GM12878 (cell line): ENCODE measurements around the gene SGF29. TPM values are rescaled to one million over a fixed set of nuclear protein-coding genes. Genes with fewer than 3 reads are reported as not detected.

ENCODE experiments used
- ATAC-seq: fragments of 200-7000 bp; cut with Tn5 transposase; 3 replicates; pipeline ENCODE4 v1.9.1; 2020; ENCODE audit warnings: mild to moderate bottlenecking, moderate library complexity
- BruUV-seq: library from RNA; stranded (reverse); fragments of 400-500 nt; replicated peaks from 2 replicates; lab custom pipeline; 2021; lab: Mats Ljungman, UMichigan
- CTCF ChIA-PET: fragments of 300-600 bp; sonication (Branson Sonifier 250); formaldehyde crosslinking; extraction: SDS; loops from one replicate; lab custom pipeline; 2021; ENCODE audit warnings: inconsistent platforms; lab: Yijun Ruan, JAX
- POLR2A ChIA-PET: fragments of 350-600 bp; formaldehyde crosslinking; extraction: SDS; loops from one replicate; lab custom pipeline; 2021; ENCODE audit warnings: inconsistent platforms; lab: Charles Lee
- RAD21 ChIA-PET: fragments of 300-600 bp; sonication (Branson Sonifier 250); formaldehyde crosslinking; loops from one replicate; lab custom pipeline; 2023; ENCODE audit warnings: antibody characterized with exemption; ENCODE audit not compliant: unreplicated experiment; lab: Charles Lee
- SMC1A ChIA-PET: fragments of 300-600 bp; sonication (Branson Sonifier 250); formaldehyde crosslinking; loops from one replicate; lab custom pipeline; 2023; ENCODE audit not compliant: unreplicated experiment, uncharacterized antibody; lab: Charles Lee
- DNase-seq: peaks from one replicate; pipeline ENCODE4 v3.0.0-alpha.2; 2011; ENCODE audit warnings: low read depth, low spot score
- FAIRE-seq: peaks from 3 replicates; lab custom pipeline; 2011; peaks lifted over from hg19 to GRCh38; lab: Jason Lieb, UNC
- H2AFZ ChIP-seq: 2 replicates; pipeline ENCODE4 v1.6.0; 2011; ENCODE audit warnings: low read depth, low read length, control low read depth; ENCODE audit not compliant: control insufficient read depth
- H3K27ac ChIP-seq: 2 replicates; pipeline ENCODE4 v1.5.1; 2011; ENCODE audit warnings: control low read depth; ENCODE audit not compliant: control insufficient read depth, insufficient read depth
- H3K27me3 ChIP-seq, 2 experiments: replicated peaks in 1 of 2; 2 replicates each; pipeline versions ENCODE4 v1.6.0 to v1.6.1; 2011; ENCODE audit warnings: low read length in 1 of 2; ENCODE audit not compliant: control insufficient read depth in 2 of 2, insufficient read depth in 2 of 2
- H3K36me3 ChIP-seq, 2 experiments: 2 replicates each; pipeline ENCODE4 v1.5.1; 2011; ENCODE audit warnings: low read length in 1 of 2; ENCODE audit not compliant: control insufficient read depth in 2 of 2, insufficient read depth in 2 of 2
- H3K4me1 ChIP-seq: 2 replicates; pipeline ENCODE4 v1.6.1; 2011; ENCODE audit warnings: mild to moderate bottlenecking, low read length, moderate library complexity, mixed read lengths; ENCODE audit not compliant: control insufficient read depth, insufficient read depth
- H3K4me2 ChIP-seq: 2 replicates; pipeline ENCODE4 v1.6.0; 2011; ENCODE audit warnings: control low read depth; ENCODE audit not compliant: control insufficient read depth, insufficient read depth
- H3K4me3 ChIP-seq: fragments of 200-600 bp; sonication (generic); 2 replicates; pipeline ENCODE4 v1.5.1; 2016
- H3K79me2 ChIP-seq: 2 replicates; pipeline ENCODE4 v1.6.0; 2011; ENCODE audit warnings: low read length; ENCODE audit not compliant: control insufficient read depth, insufficient read depth
- H3K9ac ChIP-seq: 2 replicates; pipeline ENCODE4 v1.8.0; 2011; ENCODE audit warnings: low read length, control low read depth, mixed read lengths; ENCODE audit not compliant: control insufficient read depth, insufficient read depth
- H3K9me3 ChIP-seq: replicated peaks from 3 replicates; pipeline ENCODE4 v1.5.1; 2011; ENCODE audit warnings: mild to moderate bottlenecking, low read length; ENCODE audit not compliant: control insufficient read depth, insufficient read depth
- H4K20me1 ChIP-seq: 2 replicates; pipeline ENCODE4 v1.6.0; 2011; ENCODE audit not compliant: control insufficient read depth, insufficient read depth
- CBX5 ChIP-seq: sonication (generic); IDR thresholded peaks from 2 replicates; pipeline ENCODE4 v1.6.1; 2016; ENCODE audit warnings: low read depth, moderate library complexity, mild to moderate bottlenecking, inconsistent platforms
- SREBF1 ChIP-seq: IDR thresholded peaks from 2 replicates; pipeline ENCODE4 v1.6.1; 2012; ENCODE audit warnings: mild to moderate bottlenecking, low read length
- WGBS: methylation state at CpG from one replicate; pipeline ENCODE4 v1.1.6; 2016; ENCODE audit warnings: low lambda C conversion rate; ENCODE audit not compliant: insufficient replicate concordance, insufficient coverage; ENCODE audit errors: missing lambda C conversion rate; 5-methylcytosine and 5-hydroxymethylcytosine counted together
- in situ Hi-C: fragments of 300-500 bp; cut with MboI; formaldehyde crosslinking; loops from 9 replicates; pipeline ENCODE4 v1.14.3; 2018; ENCODE audit warnings: mixed read lengths
- intact Hi-C: fragments of 100-400 bp; cut with micrococcal nuclease; formaldehyde crosslinking; loops from one replicate; pipeline ENCODE4 v1.14.2; 2022; ENCODE audit not compliant: unreplicated experiment
- polyA plus RNA-seq, 11 experiments: library from polyadenylated mRNA; depleted of rRNA in 4 of 11; unstranded in 6 of 11; stranded (reverse) in 5 of 11; fragments of >200 nt; fragmentation: Nextera tagmentation in 4 of 11; fragmentation: Illumina TruSeq in 1 of 11; extraction: Ambion mirVana in 4 of 11; extraction: Trizol in 1 of 11; gene quantifications; 1 replicate in 1 of 11; 2 replicates in 10 of 11; pipeline versions ENCODE4 v1.2.1 to v1.2.3, GENCODE V29; 2011 to 2016; ENCODE audit warnings: inconsistent platforms in 2 of 11, missing spikeins in 2 of 11, low read depth in 1 of 11
- total RNA-seq, 4 experiments: library from RNA; depleted of rRNA in 3 of 4; stranded (reverse); fragments of >200 nt in 3 of 4; fragmentation: Illumina TruSeq in 1 of 4; extraction: Trizol in 1 of 4; gene quantifications; 2 replicates each; pipeline versions ENCODE4 v1.2.1 to v1.2.3, GENCODE V29; 2013 to 2021

The SGF29 gene
- total and polyA plus RNA-seq, 10 of the 15 experiments (the other 5 are each of a cell fraction or from before 2014, with no cell fraction given) = 2.2 to 20.1 (median 12.3) TPM

GRCh38 chr16:28567292-28567691 lies 13.6 kb downstream of the SGF29 start:
- no peak overlapping the region for H3K9ac ChIP-seq
- no peak overlapping the region for H3K4me2 ChIP-seq
- 98% methylated on average over 2 of the region's 2 CpGs for WGBS
- H3K79me2 ChIP-seq = no peaks in the 10 kb centered on the region
- ATAC-seq (no peak), FAIRE-seq (no peak), DNase-seq (no peak)
- ChIA-PET RAD21 (no interaction called here), POLR2A (no interaction called here)
- BruUV-seq = no TSS peak
- H3K27me3 ChIP-seq = no peaks in the 10 kb centered on the region
- no peaks in the 10 kb centered on the region for H3K36me3 ChIP-seq
- intact Hi-C loops = no loop called here
- no peak overlapping the region for H2AFZ ChIP-seq
- H3K4me1 ChIP-seq = no peaks in the 10 kb centered on the region
- TF ChIP-seq SREBF1 = no peak
- TF ChIP-seq, all 136 proteins: peak for 0
- in situ Hi-C loops = no loop called here
- no peak overlapping the region for H3K4me3 ChIP-seq
- no peak overlapping the region for H3K27ac ChIP-seq
- SMC1A ChIA-PET = no interaction called here
- no peaks in the 10 kb centered on the region for H4K20me1 ChIP-seq
- peaks cover 5% of the 10 kb centered on the region; the same call in 1 of the 3 replicates for H3K9me3 ChIP-seq
- CTCF ChIA-PET = no interaction called here

- TF ChIP-seq CBX5 = no peak
- no peak overlapping the region for H3K4me3 ChIP-seq
- H2AFZ ChIP-seq = no peak overlapping the region
- CTCF ChIA-PET = interaction anchor here (1.1 kb wide), 1 partner anchor 11 kb away, joined by 5 read pairs; no protein-coding TSS in a partner anchor
- DNase-seq = no peak
- no peak for FAIRE-seq
- POLR2A ChIA-PET = no interaction called here
- no peaks in the 10 kb centered on the region for H3K36me3 ChIP-seq
- intact Hi-C loops (no loop called here), in situ Hi-C loops (no loop called here)
- H3K9ac ChIP-seq = no peak overlapping the region
- H3K27me3 ChIP-seq = no peaks in the 10 kb centered on the region
- H4K20me1 ChIP-seq = no peaks in the 10 kb centered on the region
- RAD21 ChIA-PET = no interaction called here
- peaks cover 5% of the 10 kb centered on the region; the same call in 1 of the 3 replicates for H3K9me3 ChIP-seq
- no peak overlapping the region for H3K27ac ChIP-seq
- 95% methylated on average over 5 of the region's 5 CpGs for WGBS
- BruUV-seq = no TSS peak
- no peaks in the 10 kb centered on the region for H3K4me1 ChIP-seq
- SMC1A ChIA-PET = no interaction called here
- no peak for ATAC-seq
- H3K4me2 ChIP-seq = no peak overlapping the region
- no peaks in the 10 kb centered on the region for H3K79me2 ChIP-seq
Measured at GRCh38 chr16:28569021-28569420, 15.3 kb downstream of the SGF29 start.
